ENCODE results near the gene LRRTM4. TPM values are rescaled to one million over a fixed set of nuclear protein-coding genes. Genes with fewer than 3 reads are reported as not detected.

The LRRTM4 gene
- polyA plus RNA-seq, 1 donor from 2014 or later: 37.1 TPM

DNA sequence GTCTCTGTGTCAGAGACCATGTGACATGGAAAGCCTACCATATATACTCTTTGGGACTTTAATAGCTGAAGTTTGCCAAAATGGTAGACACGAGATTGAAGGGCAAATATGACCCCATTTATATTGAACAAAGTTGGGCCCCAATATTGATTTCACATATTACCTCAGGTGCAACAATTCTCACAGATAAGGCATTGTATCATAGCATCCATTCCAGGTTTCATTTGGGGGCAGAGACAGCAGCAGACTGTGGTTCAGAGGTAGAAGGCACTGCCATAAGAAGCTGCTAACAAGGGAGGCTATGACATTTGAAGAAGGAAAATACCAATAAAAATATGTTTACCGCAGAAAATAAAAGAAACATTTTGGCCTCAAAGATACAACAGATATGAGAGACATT, 419.2 kb downstream of the LRRTM4 start:
- Histone ChIP-seq H4K20me1 (ENCODE audit: insufficient read depth) (no peaks in the 10 kb centered on the region), H3K9me2 (ENCODE audit: insufficient read depth, low read length) (no peaks in the 10 kb centered on the region), H2AFZ (ENCODE audit: low read depth, low read length) (no peak overlapping the region), H3K27ac (ENCODE audit: low read length) (no peak overlapping the region), H3K4me2 (ENCODE audit: low read length) (no peak overlapping the region), H3F3A (ENCODE audit: insufficient read depth, low read length, poor library complexity, severe bottlenecking) (no peaks in the 10 kb centered on the region), H3K4me3 (ENCODE audit: low read length) (no peak overlapping the region), H3K27me3 (ENCODE audit: insufficient read depth, low read depth, low read length) (no peaks in the 10 kb centered on the region), H3K36me3 (ENCODE audit: insufficient read depth, low read length) (no peaks in the 10 kb centered on the region), H3K79me2 (replicated peaks; ENCODE audit: insufficient read depth, low read length) (no peaks in the 10 kb centered on the region), H3K9ac (ENCODE audit: low read length) (no peak overlapping the region), H3K9me3 (ENCODE audit: low read length) (no peaks in the 10 kb centered on the region)
- no peak for TF ChIP-seq EZH2 (IDR thresholded peaks at IDR 0.05; ENCODE audit: borderline replicate concordance, insufficient read depth, low read length, poor library complexity, severe bottlenecking)
- no peak for TF ChIP-seq MXI1 (conservative IDR thresholded peaks at IDR 0.05; ENCODE audit: poor library complexity, severe bottlenecking)
- TF ChIP-seq POLR2AphosphoS5 (IDR thresholded peaks at IDR 0.05): no peak
- TF ChIP-seq, protein P1, sequence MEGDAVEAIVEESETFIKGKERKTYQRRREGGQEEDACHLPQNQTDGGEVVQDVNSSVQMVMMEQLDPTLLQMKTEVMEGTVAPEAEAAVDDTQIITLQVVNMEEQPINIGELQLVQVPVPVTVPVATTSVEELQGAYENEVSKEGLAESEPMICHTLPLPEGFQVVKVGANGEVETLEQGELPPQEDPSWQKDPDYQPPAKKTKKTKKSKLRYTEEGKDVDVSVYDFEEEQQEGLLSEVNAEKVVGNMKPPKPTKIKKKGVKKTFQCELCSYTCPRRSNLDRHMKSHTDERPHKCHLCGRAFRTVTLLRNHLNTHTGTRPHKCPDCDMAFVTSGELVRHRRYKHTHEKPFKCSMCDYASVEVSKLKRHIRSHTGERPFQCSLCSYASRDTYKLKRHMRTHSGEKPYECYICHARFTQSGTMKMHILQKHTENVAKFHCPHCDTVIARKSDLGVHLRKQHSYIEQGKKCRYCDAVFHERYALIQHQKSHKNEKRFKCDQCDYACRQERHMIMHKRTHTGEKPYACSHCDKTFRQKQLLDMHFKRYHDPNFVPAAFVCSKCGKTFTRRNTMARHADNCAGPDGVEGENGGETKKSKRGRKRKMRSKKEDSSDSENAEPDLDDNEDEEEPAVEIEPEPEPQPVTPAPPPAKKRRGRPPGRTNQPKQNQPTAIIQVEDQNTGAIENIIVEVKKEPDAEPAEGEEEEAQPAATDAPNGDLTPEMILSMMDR (IDR thresholded peaks at IDR 0.05; ENCODE audit: poor library complexity, severe bottlenecking): no peak
- TF ChIP-seq TAF1 (IDR thresholded peaks at IDR 0.05; ENCODE audit: low read depth): no peak
- no peak for TF ChIP-seq EP300 (conservative IDR thresholded peaks at IDR 0.05; ENCODE audit: poor library complexity, severe bottlenecking)
- no peak for TF ChIP-seq RAD21 (conservative IDR thresholded peaks at IDR 0.05)
- TF ChIP-seq SMC3 (conservative IDR thresholded peaks at IDR 0.05; ENCODE audit: poor library complexity): no peak

DNA sequence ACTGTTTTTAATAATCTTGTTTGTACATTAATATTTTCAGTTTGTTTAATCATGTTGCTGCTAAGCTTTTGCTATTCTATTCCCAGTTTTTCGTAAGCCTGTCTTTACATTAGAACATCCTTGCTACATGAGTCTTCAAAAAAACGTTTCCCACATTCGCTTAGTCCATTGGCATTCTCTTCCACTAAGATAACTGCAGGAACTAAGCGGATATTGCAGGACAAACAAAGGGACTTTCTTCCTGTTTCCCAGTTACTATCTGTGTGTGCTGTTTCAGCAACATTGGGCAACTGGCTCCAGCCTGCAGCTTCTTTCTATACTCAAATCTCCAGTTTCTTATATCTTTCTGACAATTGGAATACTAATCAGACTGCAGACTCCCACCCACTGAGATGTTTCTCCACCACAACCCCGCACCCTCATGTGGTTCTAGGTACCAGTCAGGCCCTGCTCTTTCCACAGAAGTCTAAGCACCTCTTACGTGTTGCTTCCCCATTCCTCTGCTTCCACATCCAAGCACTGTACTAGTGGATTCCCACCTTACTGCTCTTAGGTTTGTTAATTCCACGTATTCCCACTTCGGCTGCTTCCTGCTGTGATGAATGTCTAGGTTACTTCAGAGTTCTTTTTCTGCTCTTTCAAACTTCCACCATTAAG, 420.3 kb downstream of the LRRTM4 start:
- no peaks in the 10 kb centered on the region for H3K79me2 ChIP-seq (replicated peaks; ENCODE audit: insufficient read depth, low read length)
- H3K9me3 ChIP-seq (ENCODE audit: low read length): no peaks in the 10 kb centered on the region
- H3K27me3 ChIP-seq (ENCODE audit: insufficient read depth, low read depth, low read length): no peaks in the 10 kb centered on the region
- H3K36me3 ChIP-seq (ENCODE audit: insufficient read depth, low read length): no peaks in the 10 kb centered on the region
- no peak overlapping the region for H3K4me2 ChIP-seq (ENCODE audit: low read length)
- H2AFZ ChIP-seq (ENCODE audit: low read depth, low read length): no peak overlapping the region
- H3K27ac ChIP-seq (ENCODE audit: low read length): no peak overlapping the region
- no peaks in the 10 kb centered on the region for H4K20me1 ChIP-seq (ENCODE audit: insufficient read depth)
- no peaks in the 10 kb centered on the region for H3K9me2 ChIP-seq (ENCODE audit: insufficient read depth, low read length)
- no peak overlapping the region for H3K9ac ChIP-seq (ENCODE audit: low read length)
- no peaks in the 10 kb centered on the region for H3F3A ChIP-seq (ENCODE audit: insufficient read depth, low read length, poor library complexity, severe bottlenecking)
- no peak overlapping the region for H3K4me3 ChIP-seq (ENCODE audit: low read length)
- no peak for TF ChIP-seq MXI1 (conservative IDR thresholded peaks at IDR 0.05; ENCODE audit: poor library complexity, severe bottlenecking)
- TF ChIP-seq TAF1 (IDR thresholded peaks at IDR 0.05; ENCODE audit: low read depth): no peak
- no peak for TF ChIP-seq POLR2AphosphoS5 (IDR thresholded peaks at IDR 0.05)
- no peak for TF ChIP-seq RAD21 (conservative IDR thresholded peaks at IDR 0.05)
- TF ChIP-seq SMC3 (conservative IDR thresholded peaks at IDR 0.05; ENCODE audit: poor library complexity): no peak
- TF ChIP-seq, protein P2, sequence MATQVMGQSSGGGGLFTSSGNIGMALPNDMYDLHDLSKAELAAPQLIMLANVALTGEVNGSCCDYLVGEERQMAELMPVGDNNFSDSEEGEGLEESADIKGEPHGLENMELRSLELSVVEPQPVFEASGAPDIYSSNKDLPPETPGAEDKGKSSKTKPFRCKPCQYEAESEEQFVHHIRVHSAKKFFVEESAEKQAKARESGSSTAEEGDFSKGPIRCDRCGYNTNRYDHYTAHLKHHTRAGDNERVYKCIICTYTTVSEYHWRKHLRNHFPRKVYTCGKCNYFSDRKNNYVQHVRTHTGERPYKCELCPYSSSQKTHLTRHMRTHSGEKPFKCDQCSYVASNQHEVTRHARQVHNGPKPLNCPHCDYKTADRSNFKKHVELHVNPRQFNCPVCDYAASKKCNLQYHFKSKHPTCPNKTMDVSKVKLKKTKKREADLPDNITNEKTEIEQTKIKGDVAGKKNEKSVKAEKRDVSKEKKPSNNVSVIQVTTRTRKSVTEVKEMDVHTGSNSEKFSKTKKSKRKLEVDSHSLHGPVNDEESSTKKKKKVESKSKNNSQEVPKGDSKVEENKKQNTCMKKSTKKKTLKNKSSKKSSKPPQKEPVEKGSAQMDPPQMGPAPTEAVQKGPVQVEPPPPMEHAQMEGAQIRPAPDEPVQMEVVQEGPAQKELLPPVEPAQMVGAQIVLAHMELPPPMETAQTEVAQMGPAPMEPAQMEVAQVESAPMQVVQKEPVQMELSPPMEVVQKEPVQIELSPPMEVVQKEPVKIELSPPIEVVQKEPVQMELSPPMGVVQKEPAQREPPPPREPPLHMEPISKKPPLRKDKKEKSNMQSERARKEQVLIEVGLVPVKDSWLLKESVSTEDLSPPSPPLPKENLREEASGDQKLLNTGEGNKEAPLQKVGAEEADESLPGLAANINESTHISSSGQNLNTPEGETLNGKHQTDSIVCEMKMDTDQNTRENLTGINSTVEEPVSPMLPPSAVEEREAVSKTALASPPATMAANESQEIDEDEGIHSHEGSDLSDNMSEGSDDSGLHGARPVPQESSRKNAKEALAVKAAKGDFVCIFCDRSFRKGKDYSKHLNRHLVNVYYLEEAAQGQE (IDR thresholded peaks at IDR 0.05; ENCODE audit: borderline replicate concordance): no peak
- TF ChIP-seq, protein P1 (IDR thresholded peaks at IDR 0.05; ENCODE audit: poor library complexity, severe bottlenecking): no peak
- no peak for TF ChIP-seq EP300 (conservative IDR thresholded peaks at IDR 0.05; ENCODE audit: poor library complexity, severe bottlenecking)
- TF ChIP-seq EZH2 (IDR thresholded peaks at IDR 0.05; ENCODE audit: borderline replicate concordance, insufficient read depth, low read length, poor library complexity, severe bottlenecking): no peak
